ENCODE data around the gene GSTA4.

Gene GSTA4

DNA sequence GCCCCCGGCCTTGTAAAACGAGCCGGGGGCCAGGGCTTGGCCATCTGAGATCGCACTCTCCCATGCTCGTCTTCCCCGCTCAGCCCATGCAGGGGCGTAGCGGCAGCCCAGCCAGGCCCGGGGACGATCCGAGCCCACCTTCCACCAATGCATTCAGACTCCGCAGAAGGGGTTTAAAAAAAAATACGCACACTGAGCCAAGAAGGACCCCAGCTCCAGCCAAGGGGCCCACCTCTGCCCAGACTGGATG lies 320 bp downstream of the GSTA4 start (continued):
- TF ChIP-seq, protein P1, sequence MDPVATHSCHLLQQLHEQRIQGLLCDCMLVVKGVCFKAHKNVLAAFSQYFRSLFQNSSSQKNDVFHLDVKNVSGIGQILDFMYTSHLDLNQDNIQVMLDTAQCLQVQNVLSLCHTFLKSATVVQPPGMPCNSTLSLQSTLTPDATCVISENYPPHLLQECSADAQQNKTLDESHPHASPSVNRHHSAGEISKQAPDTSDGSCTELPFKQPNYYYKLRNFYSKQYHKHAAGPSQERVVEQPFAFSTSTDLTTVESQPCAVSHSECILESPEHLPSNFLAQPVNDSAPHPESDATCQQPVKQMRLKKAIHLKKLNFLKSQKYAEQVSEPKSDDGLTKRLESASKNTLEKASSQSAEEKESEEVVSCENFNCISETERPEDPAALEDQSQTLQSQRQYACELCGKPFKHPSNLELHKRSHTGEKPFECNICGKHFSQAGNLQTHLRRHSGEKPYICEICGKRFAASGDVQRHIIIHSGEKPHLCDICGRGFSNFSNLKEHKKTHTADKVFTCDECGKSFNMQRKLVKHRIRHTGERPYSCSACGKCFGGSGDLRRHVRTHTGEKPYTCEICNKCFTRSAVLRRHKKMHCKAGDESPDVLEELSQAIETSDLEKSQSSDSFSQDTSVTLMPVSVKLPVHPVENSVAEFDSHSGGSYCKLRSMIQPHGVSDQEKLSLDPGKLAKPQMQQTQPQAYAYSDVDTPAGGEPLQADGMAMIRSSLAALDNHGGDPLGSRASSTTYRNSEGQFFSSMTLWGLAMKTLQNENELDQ (tag by site-specific recombination; IDR thresholded peaks at IDR 0.05; ENCODE audit: low read depth) = no peak
- no peak for TF ChIP-seq MEIS1 (CRISPR knock-in tag; IDR thresholded peaks at IDR 0.05; ENCODE audit: borderline replicate concordance)
- TF ChIP-seq ZFHX2 (tag by site-specific recombination; conservative IDR thresholded peaks at IDR 0.05) = peak; percentile 39; the same call in 1 of the 2 replicates
- TF ChIP-seq ZNF121 (tag by site-specific recombination; IDR thresholded peaks at IDR 0.05) = no peak
- no peak for TF ChIP-seq ZNF221 (tag by site-specific recombination; IDR thresholded peaks at IDR 0.05; ENCODE audit: borderline replicate concordance)
- TF ChIP-seq ZNF112 (tag by site-specific recombination; IDR thresholded peaks at IDR 0.05) = no peak
- peak; percentile 47; the same call in 1 of the 2 replicates for TF ChIP-seq ZNF785 (tag by site-specific recombination; IDR thresholded peaks at IDR 0.05)
- TF ChIP-seq ZNF654 (tag by site-specific recombination; IDR thresholded peaks at IDR 0.05; ENCODE audit: low read depth) = no peak
- no peak for TF ChIP-seq ZNF140 (tag by site-specific recombination; IDR thresholded peaks at IDR 0.05)
- TF ChIP-seq SCRT1 (tag by site-specific recombination; IDR thresholded peaks at IDR 0.05; ENCODE audit: borderline replicate concordance) = no peak
- no peak for TF ChIP-seq ZNF169 (tag by site-specific recombination; IDR thresholded peaks at IDR 0.05)

DNA sequence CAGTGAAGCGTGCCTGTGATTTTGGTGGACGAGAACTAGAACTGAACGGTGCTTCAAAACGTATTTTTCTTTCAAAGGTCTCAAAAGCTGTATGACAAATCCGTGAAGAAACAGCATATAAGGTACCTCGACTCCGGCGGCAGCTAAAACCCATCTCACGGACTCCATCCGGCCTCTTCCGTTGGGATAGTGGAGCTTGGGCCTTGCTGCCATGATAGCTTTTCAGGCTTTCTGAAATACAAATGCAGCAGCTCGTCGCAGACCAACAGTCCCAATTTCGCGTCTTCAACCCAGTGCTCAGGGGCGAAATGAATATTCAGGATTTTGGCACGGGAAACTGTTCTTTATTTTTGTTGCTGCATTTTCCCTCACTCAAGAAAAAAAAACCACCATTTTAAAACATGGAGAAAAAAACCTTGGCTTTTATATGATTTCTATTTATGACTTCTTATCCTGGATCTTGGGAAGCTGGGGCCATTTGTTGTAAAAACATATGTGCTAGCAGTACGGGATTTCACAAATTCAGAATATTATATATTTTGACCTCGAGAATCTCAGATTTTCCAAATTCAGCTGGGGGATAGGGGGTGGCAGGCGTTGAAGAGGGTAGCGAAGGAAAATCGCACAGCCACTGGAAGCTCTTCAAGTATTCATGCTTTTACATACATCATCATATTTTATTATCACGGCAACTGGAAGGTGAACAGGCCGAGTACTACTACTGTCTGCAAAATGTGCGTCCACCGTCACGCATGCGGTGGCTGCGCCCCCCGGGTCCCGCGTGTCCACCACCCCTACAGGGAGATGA lies 849 bp downstream of the GSTA4 start:
- CTCF ChIA-PET = interaction anchor here (0.6 to 3.2 kb wide), 25 partner anchors 10 to 734 kb away, joined by 3 to 22 read pairs (median 4); partner anchors contain the start of gene GSTA5
- H3K4me1 ChIP-seq (ENCODE audit: control insufficient read depth, insufficient read depth, low read length) = 0 out of 2 replicates have a peak, but pooled peaks cover 4% of the 10 kb centered on the region

More for the DNA sequence above, 849 bp downstream of the GSTA4 start:
- TF ChIP-seq ZNF341 (tag by site-specific recombination; IDR thresholded peaks at IDR 0.05; ENCODE audit: low read depth) (peak; percentile 21; the same call in 1 of the 2 replicates), ZBTB20 (tag by site-specific recombination; IDR thresholded peaks at IDR 0.05) (0 out of 2 replicates have a peak, but pooled peaks have one; percentile 4), YY1 (tag by site-specific recombination; IDR thresholded peaks at IDR 0.05) (peak; percentile 72; the same call in 1 of the 2 replicates), ZNF266 (tag by site-specific recombination; IDR thresholded peaks at IDR 0.05; ENCODE audit: low read depth) (no peak), ZNF335 (tag by site-specific recombination; conservative IDR thresholded peaks at IDR 0.05) (0 out of 2 replicates have a peak, but pooled peaks have one; percentile 10), ZNF366 (tag by site-specific recombination; conservative IDR thresholded peaks at IDR 0.05) (no peak)
- TF ChIP-seq, protein P2, sequence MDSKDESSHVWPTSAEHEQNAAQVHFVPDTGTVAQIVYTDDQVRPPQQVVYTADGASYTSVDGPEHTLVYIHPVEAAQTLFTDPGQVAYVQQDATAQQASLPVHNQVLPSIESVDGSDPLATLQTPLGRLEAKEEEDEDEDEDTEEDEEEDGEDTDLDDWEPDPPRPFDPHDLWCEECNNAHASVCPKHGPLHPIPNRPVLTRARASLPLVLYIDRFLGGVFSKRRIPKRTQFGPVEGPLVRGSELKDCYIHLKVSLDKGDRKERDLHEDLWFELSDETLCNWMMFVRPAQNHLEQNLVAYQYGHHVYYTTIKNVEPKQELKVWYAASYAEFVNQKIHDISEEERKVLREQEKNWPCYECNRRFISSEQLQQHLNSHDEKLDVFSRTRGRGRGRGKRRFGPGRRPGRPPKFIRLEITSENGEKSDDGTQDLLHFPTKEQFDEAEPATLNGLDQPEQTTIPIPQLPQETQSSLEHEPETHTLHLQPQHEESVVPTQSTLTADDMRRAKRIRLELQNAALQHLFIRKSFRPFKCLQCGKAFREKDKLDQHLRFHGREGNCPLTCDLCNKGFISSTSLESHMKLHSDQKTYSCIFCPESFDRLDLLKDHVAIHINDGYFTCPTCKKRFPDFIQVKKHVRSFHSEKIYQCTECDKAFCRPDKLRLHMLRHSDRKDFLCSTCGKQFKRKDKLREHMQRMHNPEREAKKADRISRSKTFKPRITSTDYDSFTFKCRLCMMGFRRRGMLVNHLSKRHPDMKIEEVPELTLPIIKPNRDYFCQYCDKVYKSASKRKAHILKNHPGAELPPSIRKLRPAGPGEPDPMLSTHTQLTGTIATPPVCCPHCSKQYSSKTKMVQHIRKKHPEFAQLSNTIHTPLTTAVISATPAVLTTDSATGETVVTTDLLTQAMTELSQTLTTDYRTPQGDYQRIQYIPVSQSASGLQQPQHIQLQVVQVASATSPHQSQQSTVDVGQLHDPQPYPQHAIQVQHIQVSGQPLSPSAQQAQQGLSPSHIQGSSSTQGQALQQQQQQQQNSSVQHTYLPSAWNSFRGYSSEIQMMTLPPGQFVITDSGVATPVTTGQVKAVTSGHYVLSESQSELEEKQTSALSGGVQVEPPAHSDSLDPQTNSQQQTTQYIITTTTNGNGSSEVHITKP (tag by site-specific recombination; IDR thresholded peaks at IDR 0.05) = peak; percentile 94
- TF ChIP-seq, protein P3, sequence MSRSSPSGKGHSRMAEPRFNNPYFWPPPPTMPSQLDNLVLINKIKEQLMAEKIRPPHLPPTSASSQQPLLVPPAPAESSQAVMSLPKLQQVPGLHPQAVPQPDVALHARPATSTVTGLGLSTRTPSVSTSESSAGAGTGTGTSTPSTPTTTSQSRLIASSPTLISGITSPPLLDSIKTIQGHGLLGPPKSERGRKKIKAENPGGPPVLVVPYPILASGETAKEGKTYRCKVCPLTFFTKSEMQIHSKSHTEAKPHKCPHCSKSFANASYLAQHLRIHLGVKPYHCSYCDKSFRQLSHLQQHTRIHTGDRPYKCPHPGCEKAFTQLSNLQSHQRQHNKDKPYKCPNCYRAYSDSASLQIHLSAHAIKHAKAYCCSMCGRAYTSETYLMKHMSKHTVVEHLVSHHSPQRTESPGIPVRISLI (tag by site-specific recombination; IDR thresholded peaks at IDR 0.05) = peak; percentile 73; the same call in 1 of the 2 replicates
- peak overlapping the region; percentile 62 for H3K4me3 ChIP-seq (ENCODE audit: low read depth, low read length)
- H3K9me3 ChIP-seq (ENCODE audit: control insufficient read depth, insufficient read depth, low read depth, low read length) = no peaks in the 10 kb centered on the region
- POLR2A ChIA-PET = interaction anchor here (0.6 to 3.4 kb wide), 4 partner anchors 8 to 148 kb away, joined by 3 to 32 read pairs (median 6); partner anchors contain the start of gene FBXO9
- peak overlapping the region; percentile 64 for H3K27ac ChIP-seq (ENCODE audit: extremely low read depth, low read depth, low read length)
- H3K36me3 ChIP-seq (ENCODE audit: control insufficient read depth in 2 of 2, insufficient read depth in 1 of 2, low read length in 2 of 2) = peaks cover 0 to 18% of the 10 kb centered on the region in 2 experiments; a peak in 1 of 3 replicates
